ENCODE data around the gene SRPRA.
A peak's percentile ranks its signal among the peaks of the same experiment; 100 is the strongest.
"Not testable (repeated sequence)": the region's sequence is repeated elsewhere in the genome, so short reads cannot be mapped to it uniquely, and the experiment has no call there.

The SRPRA gene, protein sequence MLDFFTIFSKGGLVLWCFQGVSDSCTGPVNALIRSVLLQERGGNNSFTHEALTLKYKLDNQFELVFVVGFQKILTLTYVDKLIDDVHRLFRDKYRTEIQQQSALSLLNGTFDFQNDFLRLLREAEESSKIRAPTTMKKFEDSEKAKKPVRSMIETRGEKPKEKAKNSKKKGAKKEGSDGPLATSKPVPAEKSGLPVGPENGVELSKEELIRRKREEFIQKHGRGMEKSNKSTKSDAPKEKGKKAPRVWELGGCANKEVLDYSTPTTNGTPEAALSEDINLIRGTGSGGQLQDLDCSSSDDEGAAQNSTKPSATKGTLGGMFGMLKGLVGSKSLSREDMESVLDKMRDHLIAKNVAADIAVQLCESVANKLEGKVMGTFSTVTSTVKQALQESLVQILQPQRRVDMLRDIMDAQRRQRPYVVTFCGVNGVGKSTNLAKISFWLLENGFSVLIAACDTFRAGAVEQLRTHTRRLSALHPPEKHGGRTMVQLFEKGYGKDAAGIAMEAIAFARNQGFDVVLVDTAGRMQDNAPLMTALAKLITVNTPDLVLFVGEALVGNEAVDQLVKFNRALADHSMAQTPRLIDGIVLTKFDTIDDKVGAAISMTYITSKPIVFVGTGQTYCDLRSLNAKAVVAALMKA

DNA sequence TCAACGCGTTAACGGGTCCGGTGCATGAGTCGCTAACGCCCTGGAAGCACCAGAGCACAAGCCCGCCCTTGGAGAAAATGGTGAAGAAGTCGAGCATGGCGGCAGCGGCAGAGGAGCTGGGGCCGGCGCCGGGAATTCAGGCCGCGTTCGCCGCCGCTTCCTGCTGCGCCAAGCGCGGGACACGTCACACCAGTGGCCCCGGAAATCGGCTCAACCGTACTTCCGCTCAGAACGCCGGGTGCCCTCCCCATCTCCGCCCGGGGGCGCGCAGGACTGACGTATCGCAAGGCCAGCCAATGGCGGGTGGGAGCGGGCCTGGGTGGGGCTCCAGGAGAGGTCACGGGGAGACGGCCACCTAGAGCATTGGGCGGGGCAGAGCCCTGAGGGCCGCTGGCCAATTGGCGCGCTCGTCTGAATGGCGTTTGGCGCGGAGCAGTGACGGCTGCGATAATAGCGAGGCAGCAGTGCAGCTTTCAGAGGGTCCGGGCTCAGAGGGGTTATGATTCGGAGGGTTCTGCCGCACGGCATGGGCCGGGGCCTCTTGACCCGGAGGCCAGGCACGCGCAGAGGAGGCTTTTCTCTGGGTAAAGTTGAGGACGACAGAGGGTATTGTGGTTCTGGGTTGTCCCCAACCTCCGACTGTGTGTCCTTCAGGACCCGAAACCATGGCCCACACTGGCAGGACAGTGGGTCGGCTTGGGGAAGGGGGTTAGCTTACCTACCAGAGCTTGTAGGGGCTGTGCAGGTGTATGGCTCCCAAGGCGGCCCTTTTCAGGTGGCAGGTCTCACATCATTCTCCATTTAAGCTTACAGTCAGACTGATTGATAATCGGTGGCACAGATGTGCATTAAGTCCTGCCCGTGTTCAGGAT, at the start of gene SRPRA, which contains the start of gene FOXRED1:
Gene SRPRA, minus strand, starts transcription at position 188 of the 872 bp plus-strand sequence. Its CDS starts 91 bp downstream, at position 97.
Gene FOXRED1, plus strand, starts transcription at position 447 of the 872 bp plus-strand sequence. Its CDS starts 53 bp downstream, at position 500.
- peak; percentile 100 for DNase-seq

DNA sequence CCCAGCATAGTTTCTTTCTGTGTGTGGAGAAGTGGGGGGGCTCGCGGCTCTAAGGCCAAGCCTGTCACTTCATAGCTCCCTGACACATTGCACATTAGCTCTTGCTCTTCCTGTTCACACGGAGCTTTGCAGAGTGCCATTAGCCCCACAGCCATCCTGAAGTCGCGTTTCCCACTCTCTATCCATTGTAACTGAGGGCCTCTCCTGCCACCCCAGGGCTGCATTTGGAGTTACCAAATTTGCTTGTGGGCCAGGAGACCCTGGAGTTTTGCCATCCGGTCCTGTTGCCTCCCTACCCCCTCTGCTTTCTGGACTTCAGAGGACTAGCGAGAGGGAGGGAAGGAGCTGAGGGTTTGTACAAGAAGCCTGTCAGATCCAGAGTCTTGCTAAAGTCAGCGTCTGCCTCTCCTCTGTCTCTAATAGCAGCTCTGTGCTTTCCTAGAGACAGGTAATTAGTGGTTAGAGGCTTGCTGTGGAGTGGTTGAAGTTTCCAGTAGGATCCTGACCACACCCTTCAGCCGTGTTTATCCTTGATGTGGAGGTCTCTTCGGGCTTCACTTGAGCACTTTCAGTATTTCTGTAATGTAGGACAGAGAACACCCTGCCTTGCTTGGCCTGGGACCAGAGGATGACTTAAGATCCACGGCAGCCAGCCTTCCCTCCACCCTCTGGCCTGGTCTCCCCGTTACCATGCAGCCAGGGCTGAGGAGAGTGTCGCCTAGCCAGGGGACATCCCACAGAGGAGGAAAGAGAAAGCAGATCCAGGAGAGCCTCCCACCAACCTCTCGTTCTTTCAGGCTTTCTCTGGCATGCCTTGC, 49.3 kb upstream of the SRPRA start:
- peak; percentile 73 for DNase-seq

DNA sequence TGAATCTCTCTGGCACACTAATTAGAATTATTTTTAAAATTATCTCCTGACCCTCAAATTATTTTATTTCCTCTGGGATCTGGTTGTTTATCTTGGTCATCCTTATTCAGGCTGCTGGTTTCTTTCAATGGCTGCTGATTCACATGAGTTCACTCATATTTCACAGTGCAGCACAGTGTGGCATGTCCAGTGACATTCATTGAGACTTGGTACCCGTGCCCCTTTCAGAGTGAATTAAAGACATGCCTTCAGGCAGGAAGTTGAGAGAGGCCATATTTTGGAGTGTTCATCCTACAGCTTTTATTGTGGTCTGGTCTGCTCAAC, 48.7 kb upstream of the SRPRA start:
- DNase-seq: no peak

DNA sequence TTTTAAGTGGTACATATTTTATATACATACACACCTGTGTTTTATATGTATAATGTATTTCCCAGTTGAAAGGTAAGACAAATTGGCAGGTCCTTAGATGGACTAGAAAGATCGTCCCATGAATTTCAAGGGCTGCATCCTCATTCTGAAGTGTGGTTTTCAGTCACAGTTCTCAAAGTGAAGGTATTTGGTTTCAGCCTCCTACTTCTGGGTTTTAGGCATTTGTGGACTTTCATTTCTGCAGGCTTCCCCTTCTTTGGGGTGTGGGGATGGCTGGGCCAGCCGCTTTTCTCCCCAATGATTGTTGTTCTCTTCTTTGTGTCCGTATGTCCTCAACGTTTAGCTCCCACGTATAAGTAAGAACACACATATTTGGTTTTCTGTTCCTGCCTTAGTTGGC, 45.1 kb upstream of the SRPRA start:
- no peak for DNase-seq

DNA sequence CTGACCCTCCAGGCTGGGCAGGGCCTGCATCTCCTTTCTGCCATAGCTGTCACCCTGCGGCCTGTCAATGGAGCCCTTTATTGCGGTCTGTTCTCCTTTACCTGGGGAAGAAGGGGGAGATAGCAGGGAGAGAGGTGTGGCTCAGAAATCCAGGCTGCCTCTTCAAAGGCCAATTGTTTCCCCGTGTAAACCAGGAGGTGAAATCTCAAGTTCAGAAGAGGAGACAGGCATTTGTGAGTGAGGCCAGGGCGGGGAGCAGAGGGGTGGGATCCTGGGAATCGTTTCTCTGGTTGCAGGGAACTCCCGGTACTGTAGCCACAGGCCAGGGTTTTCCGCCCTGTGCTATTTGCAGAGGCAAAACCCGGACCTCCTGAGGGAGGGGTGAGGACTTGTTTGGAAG, 44.3 kb upstream of the SRPRA start:
- no peak for DNase-seq

DNA sequence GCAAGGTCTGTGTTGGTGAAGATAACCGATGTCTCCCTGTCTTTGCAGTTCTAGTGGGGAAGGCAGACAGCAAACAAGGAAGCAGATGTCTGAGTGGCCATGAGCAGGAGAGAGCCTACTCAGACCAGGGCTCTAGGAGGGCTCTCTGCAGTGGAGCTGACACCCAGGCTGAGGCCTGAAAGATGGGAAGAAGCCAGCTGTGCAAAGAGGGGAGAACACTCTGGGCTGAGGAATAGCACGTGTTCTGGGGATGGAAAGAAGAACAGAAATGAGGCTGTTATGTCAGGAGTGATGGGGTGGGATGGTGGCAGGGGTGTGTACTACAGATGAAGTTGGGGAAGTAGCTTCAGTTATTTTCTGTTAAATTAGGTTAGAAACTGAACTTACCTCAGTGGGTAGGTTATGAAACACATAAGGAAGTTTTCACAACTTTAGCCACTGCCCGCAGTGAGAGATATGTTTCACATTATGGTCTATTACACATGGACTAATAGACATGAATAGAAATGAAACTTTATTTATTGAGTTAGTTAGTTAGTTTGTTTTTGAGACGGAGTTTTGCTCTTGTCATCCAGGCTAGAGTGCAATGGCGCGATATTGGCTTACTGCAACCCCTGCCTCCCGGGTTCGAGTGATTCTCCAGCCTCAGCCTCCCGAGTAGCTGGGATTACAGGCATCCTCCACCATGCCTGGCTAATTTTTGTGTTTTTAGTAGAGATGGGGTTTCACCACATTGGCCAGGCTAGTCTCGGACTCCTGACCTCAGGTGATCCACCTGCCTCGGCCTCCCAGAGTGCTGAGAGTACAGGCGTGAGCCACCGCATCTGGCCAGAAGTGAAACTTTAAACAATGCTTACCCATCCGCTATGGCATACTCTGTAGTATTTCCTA, 43.0 kb upstream of the SRPRA start:
- peak; percentile 28 for DNase-seq

DNA sequence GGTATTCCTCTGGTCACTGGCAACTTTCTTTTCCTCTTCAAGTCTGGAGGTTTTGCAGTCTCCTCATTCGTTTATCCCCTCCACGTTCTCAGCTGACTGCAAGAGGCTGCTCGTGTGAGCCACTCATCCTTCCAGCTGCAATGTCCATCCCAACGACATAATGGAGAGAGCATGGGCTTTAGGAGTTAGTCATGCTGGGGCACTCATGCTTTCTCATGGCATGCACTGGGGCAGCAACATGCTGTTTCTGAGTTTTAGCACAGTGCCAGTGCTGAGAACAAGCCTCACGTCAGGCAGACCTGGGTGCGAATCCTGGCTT, 42.3 kb upstream of the SRPRA start:
- no peak for DNase-seq

DNA sequence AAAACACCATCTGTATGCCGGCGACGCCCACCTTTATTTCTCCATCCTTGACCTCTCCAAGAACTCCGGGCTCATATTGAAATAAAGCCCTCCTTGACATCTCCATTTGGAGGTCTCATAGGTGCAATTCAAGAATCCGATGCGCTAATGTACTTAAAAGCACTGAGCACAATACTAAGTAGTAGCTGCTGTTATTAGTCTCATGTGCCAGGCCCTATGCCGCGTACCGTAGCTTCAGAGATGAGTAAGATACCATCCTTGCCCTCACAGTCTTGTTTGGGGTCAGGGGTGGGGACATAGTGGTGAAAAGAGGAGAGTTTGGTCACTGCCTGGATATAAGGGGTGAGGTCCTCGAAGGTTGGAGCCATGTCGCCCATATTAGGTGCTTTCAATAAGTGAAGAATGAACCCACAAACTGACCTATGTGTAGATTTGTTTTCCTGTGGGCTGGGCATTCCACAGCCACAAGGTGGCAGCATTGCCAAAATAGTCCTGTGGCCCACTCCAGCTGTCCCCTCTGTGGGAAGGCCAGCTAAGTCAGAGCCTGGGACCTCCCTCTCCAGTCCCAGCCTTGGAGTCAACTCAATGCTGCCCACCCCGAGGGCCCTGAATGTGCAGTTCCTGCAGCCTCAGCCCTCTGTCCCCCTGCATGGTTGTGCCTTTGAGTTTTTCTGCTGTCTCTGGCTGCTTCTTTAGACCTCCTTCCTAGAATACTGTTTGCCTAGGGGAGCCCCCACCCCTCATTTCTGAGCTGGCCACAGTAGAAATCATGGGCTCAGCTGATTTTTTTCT, 41.7 kb upstream of the SRPRA start:
- peak; percentile 93 for DNase-seq

DNA sequence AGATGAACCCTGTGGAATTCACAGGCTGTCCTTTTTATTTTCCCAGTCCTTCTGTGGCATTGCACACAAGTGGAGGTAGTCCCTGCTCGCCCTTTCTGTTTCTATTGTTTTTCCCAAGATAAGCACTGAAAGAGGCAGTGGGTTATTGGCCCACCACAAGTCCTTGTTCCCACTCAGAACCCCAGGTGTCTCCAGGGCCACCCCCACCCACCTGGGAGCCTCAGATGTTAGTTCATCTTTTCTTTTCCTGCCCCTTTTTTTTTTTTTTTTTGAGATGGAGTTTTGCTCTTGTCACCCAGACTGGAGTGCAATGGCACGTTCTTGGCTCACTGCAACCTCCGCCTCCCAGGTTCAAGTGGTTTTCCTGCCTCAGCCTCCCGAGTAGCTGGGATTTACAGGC, 40.1 kb upstream of the SRPRA start:
- not testable (repeated sequence) for DNase-seq

DNA sequence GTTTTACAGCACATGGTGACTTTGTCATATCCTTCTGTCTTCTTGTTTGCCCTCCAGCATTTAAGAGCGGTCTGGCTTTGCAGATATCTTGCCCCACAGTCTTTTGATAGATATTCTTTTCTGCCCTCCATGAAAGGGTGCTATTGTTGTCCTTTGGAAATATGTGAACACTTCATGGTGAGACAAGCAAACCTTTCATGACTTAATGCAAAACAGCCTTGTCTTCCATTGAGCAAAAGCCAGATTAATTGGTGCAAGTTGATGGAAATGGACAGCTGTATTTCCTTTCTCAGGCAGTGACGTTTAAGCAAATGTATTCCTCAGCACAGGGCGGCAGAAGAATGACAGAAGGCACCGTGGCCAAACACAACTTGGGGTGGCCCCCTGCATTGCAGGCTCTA, 39.6 kb upstream of the SRPRA start:
- no peak for DNase-seq

DNA sequence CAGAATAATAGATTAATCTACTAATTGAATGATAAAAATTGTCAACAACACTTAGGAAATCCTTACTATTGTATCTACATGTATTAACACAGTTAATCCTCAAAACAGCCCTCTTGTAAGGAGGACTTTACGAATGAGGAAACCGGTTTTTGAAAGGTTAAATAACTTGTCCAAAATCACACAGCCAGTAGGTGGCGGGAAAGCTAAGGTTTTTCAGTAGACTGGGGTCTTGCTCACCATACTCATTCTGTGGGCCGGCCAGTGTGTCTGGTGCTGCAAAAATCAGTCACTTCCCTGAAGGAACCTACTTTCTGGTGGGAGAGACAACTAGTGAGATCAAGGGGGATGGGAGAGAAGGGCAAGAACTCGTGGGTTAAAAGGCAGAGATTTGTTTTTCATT, 39.0 kb upstream of the SRPRA start:
- DNase-seq: peak; percentile 90

DNA sequence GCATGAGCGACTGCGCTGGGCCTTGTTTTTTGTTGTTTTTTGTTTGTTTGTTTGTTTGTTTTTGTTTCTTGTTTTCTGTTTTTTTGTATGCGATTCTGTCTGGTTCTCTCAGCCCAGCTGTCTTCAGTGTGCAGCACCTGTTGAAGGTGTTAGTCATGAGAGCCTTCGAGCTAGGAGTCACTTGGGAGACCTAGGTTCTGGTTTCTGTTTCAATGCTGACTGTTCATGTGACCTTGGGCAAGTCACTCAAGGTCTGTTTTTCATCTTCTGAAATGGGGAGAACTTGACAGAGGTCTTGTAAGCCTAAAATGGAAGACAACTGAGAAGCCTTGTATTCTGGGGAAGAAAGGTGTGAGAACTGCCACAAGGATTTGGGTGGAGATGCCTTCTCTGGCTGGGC, 37.0 kb upstream of the SRPRA start:
- no peak for DNase-seq

DNA sequence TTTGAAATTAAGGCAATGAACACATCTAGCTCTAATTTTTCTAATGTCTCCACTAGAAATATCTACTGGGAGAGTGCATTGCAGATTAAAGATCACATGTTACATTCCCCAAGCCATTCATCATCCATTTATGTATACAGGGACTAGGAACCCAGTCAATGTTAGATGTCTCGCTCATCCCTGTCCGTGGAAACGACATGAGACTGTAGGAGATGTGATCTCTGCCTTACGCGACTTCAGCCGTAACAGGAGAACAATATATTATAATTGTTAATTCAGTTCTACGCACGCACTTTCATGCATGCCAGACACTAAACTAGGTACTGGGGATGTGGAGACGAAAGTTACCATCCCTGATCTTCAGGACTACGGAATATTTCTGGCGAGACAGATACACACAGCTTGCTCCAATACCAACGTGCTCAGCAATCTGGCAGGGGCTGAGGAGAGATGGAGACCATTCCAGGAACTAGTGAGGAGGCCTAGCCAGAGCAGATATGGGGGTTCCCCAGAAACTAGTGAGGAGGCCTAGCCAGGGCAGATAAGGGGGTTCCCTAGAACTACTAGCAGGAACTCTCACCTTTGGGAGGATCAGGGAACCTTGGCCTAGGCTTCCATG, 35.9 kb upstream of the SRPRA start:
- no peak for DNase-seq

DNA sequence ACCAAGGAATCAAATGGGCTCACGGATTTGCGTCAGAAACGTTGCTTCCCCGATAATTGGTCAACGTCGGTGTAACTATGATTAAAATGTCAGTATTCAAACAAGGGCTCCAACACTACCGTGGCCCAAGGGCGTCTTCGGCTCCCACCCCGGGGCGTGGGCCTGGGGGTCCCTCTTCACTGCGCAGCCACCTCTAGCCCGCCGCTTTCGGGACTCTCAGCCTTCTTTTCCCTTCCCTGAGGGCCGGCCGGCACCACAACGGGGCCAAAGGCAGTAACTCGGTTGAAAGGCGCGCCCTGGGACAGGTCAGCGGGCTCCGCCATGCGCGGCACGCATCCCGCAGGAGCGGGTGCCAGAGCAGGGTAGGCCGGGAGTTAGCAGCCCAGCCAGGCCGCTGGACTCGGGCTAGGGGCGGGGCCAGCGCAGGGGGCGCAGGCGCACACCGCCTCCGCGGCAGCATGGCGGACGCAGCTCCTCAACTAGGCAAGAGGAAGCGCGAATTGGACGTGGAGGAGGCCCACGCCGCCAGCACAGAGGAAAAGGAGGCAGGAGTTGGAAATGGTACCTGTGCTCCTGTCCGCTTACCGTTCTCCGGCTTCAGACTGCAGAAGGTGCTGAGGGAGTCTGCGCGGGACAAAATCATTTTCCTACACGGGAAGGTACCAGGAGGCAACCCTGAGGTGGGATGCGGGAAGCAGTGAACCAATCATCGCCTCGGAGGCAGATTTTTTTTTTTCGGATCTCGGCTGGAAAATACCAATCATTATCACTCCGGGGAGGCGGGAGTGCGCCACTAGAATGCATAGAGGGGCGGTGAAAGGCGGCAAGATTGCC, 35.1 kb upstream of the SRPRA start, which contains the start of gene DCPS:
Gene DCPS, plus strand, starts transcription at position 438 of the 834 bp plus-strand sequence. Its CDS starts 21 bp downstream, at position 459.
- peak; percentile 97 for DNase-seq

DNA sequence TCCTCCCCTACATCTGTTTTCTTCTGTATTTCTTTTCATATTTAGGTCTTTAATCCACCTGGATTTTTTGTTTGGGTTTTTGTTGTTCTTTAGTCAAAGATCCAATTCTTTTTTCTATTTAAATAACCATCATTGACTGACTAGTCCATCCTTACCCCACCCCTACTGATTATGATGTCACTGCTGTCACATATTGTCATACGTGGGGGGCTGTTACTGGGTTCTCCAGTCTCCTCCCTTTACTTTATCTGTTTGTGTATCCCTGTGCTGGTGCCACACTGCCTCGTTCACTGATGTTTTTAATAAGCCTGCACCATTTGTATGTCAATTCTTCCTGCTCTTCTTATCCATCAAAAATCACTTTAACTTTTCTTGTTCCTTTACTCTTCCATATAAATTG, 28.3 kb upstream of the SRPRA start:
- no peak for DNase-seq

DNA sequence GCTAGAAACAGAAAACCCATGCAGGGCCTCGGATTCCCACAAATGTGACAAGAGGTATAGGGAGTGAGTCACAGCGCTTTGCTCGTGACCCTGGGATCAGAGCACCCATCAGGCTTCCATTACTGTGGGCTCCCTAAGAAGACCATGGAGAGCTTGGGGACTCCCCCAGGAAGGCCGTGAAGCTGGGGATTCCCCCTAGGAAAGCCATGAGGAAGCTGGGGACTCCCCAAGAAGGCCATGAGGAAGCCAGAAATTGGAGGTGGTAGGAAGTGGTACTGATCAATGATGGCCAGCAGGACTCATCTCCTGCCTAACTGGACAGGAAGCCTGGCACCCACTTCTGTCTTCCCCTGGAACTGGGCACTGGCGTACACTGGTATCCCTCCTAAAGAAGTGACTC, 25.0 kb upstream of the SRPRA start:
- no peak for DNase-seq

DNA sequence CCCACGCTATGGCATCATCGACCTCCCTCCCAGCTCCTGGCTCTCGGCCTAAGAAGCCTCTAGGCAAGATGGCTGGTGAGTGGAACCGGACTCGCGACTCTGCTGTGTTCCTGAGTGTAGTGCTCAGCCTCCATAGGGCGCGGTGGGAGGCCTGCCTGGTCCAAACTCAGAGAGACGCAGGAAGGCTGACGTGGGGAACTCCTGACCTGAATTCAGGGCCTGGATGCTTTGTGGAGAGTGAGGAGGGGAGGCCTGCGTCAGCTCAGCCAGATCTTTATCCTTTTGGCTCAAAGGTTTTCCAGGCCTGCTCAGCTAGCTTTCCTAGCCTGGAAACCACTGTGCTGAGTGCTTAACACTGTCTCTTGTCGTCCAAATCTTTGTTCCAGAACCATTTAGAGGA, 22.2 kb upstream of the SRPRA start:
- no peak for DNase-seq

DNA sequence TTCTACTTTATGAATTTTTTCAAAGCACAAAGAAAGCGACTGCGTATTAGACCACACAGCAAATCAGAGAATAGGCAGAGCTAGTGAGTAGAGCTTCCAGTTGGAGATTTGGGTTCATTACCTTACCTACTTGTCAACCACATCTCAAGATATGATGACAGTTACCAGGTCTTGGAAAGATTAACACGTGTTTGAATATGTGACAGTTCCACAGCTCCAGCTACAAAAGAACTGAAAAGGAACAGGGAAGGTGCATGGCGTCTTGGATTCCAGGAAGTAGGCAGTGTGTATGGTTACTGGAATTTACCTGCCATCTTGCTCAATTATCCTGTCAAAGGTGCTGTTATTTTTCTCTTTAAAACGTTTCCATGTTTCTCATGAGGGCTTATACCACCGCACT, 19.5 kb upstream of the SRPRA start:
- no peak for DNase-seq

DNA sequence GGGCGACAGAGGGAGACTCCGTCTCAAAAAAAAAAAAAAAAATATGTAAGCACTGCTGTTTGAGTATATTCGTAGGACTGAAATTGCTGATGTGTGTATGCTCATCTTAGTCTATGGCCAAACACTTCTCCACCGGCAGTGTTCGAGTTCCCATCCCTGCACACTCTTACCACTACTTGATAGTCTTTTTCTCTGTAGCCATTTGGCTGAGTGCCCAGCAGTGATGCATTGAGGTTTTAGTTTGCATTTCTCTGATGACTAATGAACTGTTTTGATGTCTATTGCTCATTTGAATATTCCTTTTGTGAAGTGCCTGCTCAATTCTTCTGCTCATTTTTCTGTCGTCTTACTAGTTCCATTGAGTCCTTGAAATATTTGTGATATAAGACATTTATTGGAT, 16.1 kb upstream of the SRPRA start:
- DNase-seq: peak; percentile 95

All from OCI-M1 (cell line).